H1 (cell line): ENCODE results near the gene MTRFR. TPM values are rescaled to one million over a fixed set of nuclear protein-coding genes. Genes with fewer than 3 reads are reported as not detected.

Source experiments
- CTCF ChIA-PET: fragments of 300-600 bp; sonication (Branson Sonifier 250); formaldehyde crosslinking; loops from one replicate; lab custom pipeline; 2021; ENCODE audit not compliant: partially characterized antibody; lab: Charles Lee
- POLR2A ChIA-PET: fragments of 300-600 bp; sonication (Branson Sonifier 250); formaldehyde crosslinking; loops from one replicate; lab custom pipeline; 2021; ENCODE audit warnings: inconsistent platforms; ENCODE audit not compliant: partially characterized antibody; lab: Charles Lee
- DNase-seq, 2 experiments: peaks; one replicate each; pipeline versions ENCODE4 v3.0.0 to v3.0.0-alpha.2; 2010 to 2022; ENCODE audit warnings: low spot score in 2 of 2, low read depth in 1 of 2, mixed read lengths in 1 of 2
- FAIRE-seq: peaks from 2 replicates; lab custom pipeline; 2011; peaks lifted over from hg19 to GRCh38; lab: Jason Lieb, UNC
- H2AFZ ChIP-seq: 2 replicates; pipeline ENCODE4 v1.8.1; 2012; ENCODE audit warnings: low read length, inconsistent platforms
- H2AK5ac ChIP-seq: 2 replicates; pipeline ENCODE4 v1.6.1; 2013; ENCODE audit warnings: low read depth, low read length
- H2BK120ac ChIP-seq: replicated peaks from 2 replicates; pipeline ENCODE3; 2013; ENCODE audit warnings: low read depth, low read length, inconsistent platforms
- H2BK12ac ChIP-seq: 2 replicates; pipeline ENCODE4 v1.6.1; 2013; ENCODE audit warnings: low read depth, low read length
- H2BK15ac ChIP-seq: 2 replicates; pipeline ENCODE4 v1.6.1; 2013; ENCODE audit warnings: low read length
- H2BK20ac ChIP-seq: 2 replicates; pipeline ENCODE4 v1.6.1; 2013; ENCODE audit warnings: low read length
- H2BK5ac ChIP-seq: 2 replicates; pipeline ENCODE4 v1.6.1; 2013; ENCODE audit warnings: low read depth, low read length
- H3K14ac ChIP-seq: 2 replicates; pipeline ENCODE4 v1.6.1; 2013; ENCODE audit warnings: inconsistent platforms; ENCODE audit not compliant: insufficient read length
- H3K18ac ChIP-seq: 2 replicates; pipeline ENCODE4 v1.6.1; 2013; ENCODE audit warnings: low read length; ENCODE audit errors: extremely low read depth
- H3K23ac ChIP-seq: 2 replicates; pipeline ENCODE4 v1.6.1; 2013; ENCODE audit warnings: inconsistent platforms; ENCODE audit not compliant: insufficient read length
- H3K23me2 ChIP-seq: 2 replicates; pipeline ENCODE4 v1.6.1; 2013; ENCODE audit warnings: low read depth, low read length
- H3K27ac ChIP-seq: 2 replicates; pipeline ENCODE4 v1.6.1; 2011; ENCODE audit warnings: low read depth, low read length, inconsistent platforms
- H3K27me3 ChIP-seq, 4 experiments: replicated peaks in 1 of 4; 1 replicate in 1 of 4; 2 replicates in 3 of 4; pipeline versions ENCODE4 v1.6.1 to v1.8.1; 2011 to 2013; ENCODE audit warnings: low read length in 3 of 4, mild to moderate bottlenecking in 3 of 4, inconsistent platforms in 2 of 4, mixed read lengths in 2 of 4, moderate library complexity in 1 of 4; ENCODE audit not compliant: control insufficient read depth in 3 of 4, insufficient read depth in 3 of 4; ENCODE audit errors: extremely low read depth in 1 of 4
- H3K36me3 ChIP-seq, 4 experiments: 2 replicates each; pipeline versions ENCODE4 v1.6.1 to v1.8.1; 2011 to 2013; ENCODE audit warnings: mild to moderate bottlenecking in 4 of 4, low read length in 3 of 4, moderate library complexity in 2 of 4, control low read depth in 1 of 4, inconsistent platforms in 1 of 4; ENCODE audit not compliant: insufficient read depth in 4 of 4, control insufficient read depth in 2 of 4
- H3K4ac ChIP-seq: replicated peaks from 2 replicates; pipeline ENCODE3; 2013; ENCODE audit warnings: low read length, low read depth, mixed read lengths, inconsistent platforms; ENCODE audit not compliant: insufficient read length
- H3K4me1 ChIP-seq, 4 experiments: replicated peaks in 1 of 4; 1 replicate in 1 of 4; 2 replicates in 3 of 4; pipeline versions ENCODE4 v1.6.1 to v1.8.1; 2011 to 2013; ENCODE audit warnings: low read length in 3 of 4, inconsistent platforms in 2 of 4, mixed read lengths in 1 of 4; ENCODE audit not compliant: insufficient read depth in 4 of 4, control insufficient read depth in 3 of 4
- H3K4me2 ChIP-seq, 2 experiments: 2 replicates each; pipeline versions ENCODE4 v1.6.1 to v1.8.1; 2011 to 2013; ENCODE audit warnings: low read depth in 2 of 2, low read length in 2 of 2, control low read depth in 1 of 2, inconsistent platforms in 1 of 2, mild to moderate bottlenecking in 1 of 2; ENCODE audit not compliant: insufficient read depth in 1 of 2
- H3K4me3 ChIP-seq, 4 experiments: fragments of 200-600, 300-600 bp in 1 of 4; sonication (generic), shearing (Covaris generic), sonication (Bioruptor Twin) in 1 of 4; 2 replicates each; pipeline versions ENCODE4 v1.5.1 to v1.8.1; 2011 to 2016; ENCODE audit warnings: low read length in 4 of 4, low read depth in 3 of 4, control low read depth in 2 of 4, inconsistent platforms in 2 of 4, mild to moderate bottlenecking in 2 of 4, mixed read lengths in 1 of 4, moderate library complexity in 1 of 4; ENCODE audit not compliant: insufficient read depth in 2 of 4; ENCODE audit errors: extremely low read depth in 1 of 4
- H3K56ac ChIP-seq: replicated peaks from 2 replicates; pipeline ENCODE3; 2013; ENCODE audit warnings: low read depth, mild to moderate bottlenecking, mixed read lengths, low read length, inconsistent platforms; ENCODE audit not compliant: insufficient read length
- H3K79me1 ChIP-seq: 2 replicates; pipeline ENCODE4 v1.6.1; 2013; ENCODE audit warnings: low read depth, low read length, control low read depth
- H3K79me2 ChIP-seq, 2 experiments: 2 replicates each; pipeline versions ENCODE4 v1.6.1 to v1.8.1; 2012 to 2013; ENCODE audit warnings: low read length in 2 of 2, mild to moderate bottlenecking in 2 of 2, inconsistent platforms in 1 of 2; ENCODE audit not compliant: insufficient read depth in 2 of 2, control insufficient read depth in 1 of 2
- H3K9ac ChIP-seq, 4 experiments: replicated peaks in 1 of 4; 1 replicate in 1 of 4; 2 replicates in 3 of 4; pipeline versions ENCODE4 v1.6.1 to v1.8.1; 2011 to 2013; ENCODE audit warnings: low read depth in 3 of 4, low read length in 3 of 4, control low read depth in 2 of 4, mild to moderate bottlenecking in 2 of 4, moderate library complexity in 2 of 4, inconsistent platforms in 1 of 4; ENCODE audit errors: extremely low read depth in 1 of 4
- H3K9me3 ChIP-seq, 2 experiments: 2 replicates each; pipeline versions ENCODE4 v1.6.1 to v1.8.1; 2012 to 2013; ENCODE audit warnings: mild to moderate bottlenecking in 2 of 2, moderate library complexity in 2 of 2, control low read depth in 1 of 2, inconsistent platforms in 1 of 2, low read depth in 1 of 2, low read length in 1 of 2, mixed read lengths in 1 of 2; ENCODE audit not compliant: insufficient read depth in 2 of 2
- H4K20me1 ChIP-seq, 2 experiments: replicated peaks in 1 of 2; 2 replicates each; pipeline versions ENCODE3 to v1.8.1; 2011 to 2013; ENCODE audit warnings: inconsistent platforms in 2 of 2, low read length in 2 of 2, mild to moderate bottlenecking in 1 of 2; ENCODE audit not compliant: insufficient read depth in 2 of 2, control insufficient read depth in 1 of 2
- H4K5ac ChIP-seq: 2 replicates; pipeline ENCODE4 v1.6.1; 2013; ENCODE audit warnings: low read length, low read depth, mixed read lengths, inconsistent platforms; ENCODE audit not compliant: insufficient read length
- H4K8ac ChIP-seq: 2 replicates; pipeline ENCODE4 v1.8.0; 2013; ENCODE audit warnings: mild to moderate bottlenecking, moderate library complexity, low read length, inconsistent platforms; ENCODE audit not compliant: insufficient read depth; ENCODE audit errors: extremely low read depth
- H4K91ac ChIP-seq: replicated peaks from 2 replicates; pipeline ENCODE3; 2013; ENCODE audit warnings: low read length, mixed read lengths, inconsistent platforms; ENCODE audit not compliant: insufficient read length
- BACH1 ChIP-seq: IDR thresholded peaks from 2 replicates; pipeline ENCODE4 v1.6.1; 2012; ENCODE audit warnings: low read length, improper control_type of control experiment
- HDAC2 ChIP-seq, 2 experiments: fragments of 300-600 bp in 1 of 2; sonication (generic) in 1 of 2; IDR thresholded peaks; 2 replicates each; pipeline ENCODE4 v1.6.1; 2011 to 2012; ENCODE audit warnings: low read depth in 2 of 2, low read length in 2 of 2, mild to moderate bottlenecking in 2 of 2, moderate library complexity in 2 of 2, borderline replicate concordance in 1 of 2, inconsistent platforms in 1 of 2
- WGBS, 2 experiments: shearing (Covaris generic) in 1 of 2; methylation state at CpG; one replicate each; pipeline versions ENCODE4 v1.1.6 to v1.1.7; 2013 to 2015; ENCODE audit warnings: low lambda C conversion rate in 2 of 2, mixed read lengths in 2 of 2, inconsistent platforms in 1 of 2, low coverage in 1 of 2, missing lambda C conversion rate in 1 of 2; ENCODE audit not compliant: insufficient replicate concordance in 2 of 2, insufficient coverage in 1 of 2, insufficient read length in 1 of 2; ENCODE audit errors: extremely low coverage in 1 of 2, missing lambda C conversion rate in 1 of 2; 5-methylcytosine and 5-hydroxymethylcytosine counted together
- polyA plus RNA-seq, 7 experiments: library from polyadenylated mRNA; depleted of rRNA in 3 of 7; stranded (reverse) in 5 of 7; unstranded in 2 of 7; fragments of >200 nt in 5 of 7; fragments of 200-250 nt in 2 of 7; gene quantifications; 1 replicate in 5 of 7; 2 replicates in 1 of 7; 4 replicates in 1 of 7; pipeline versions ENCODE4 v1.2.1 to v1.2.3, GENCODE V29; 2011 to 2013; ENCODE audit warnings: missing spikeins in 2 of 7, mixed read lengths in 2 of 7
- total RNA-seq: library from RNA; stranded (reverse); fragmentation: NEBNext Ultra II Directional; extraction: Animal tissue kit (Norgen Biotek cat#: 25700); gene quantifications from 2 replicates; pipeline ENCODE4 v1.2.1, GENCODE V29; 2021

The MTRFR gene
- total and polyA plus RNA-seq, 2 of the 8 experiments (the other 6 are each of a cell fraction or from before 2014, with no cell fraction given) = 9.2 to 12.9 TPM

- H3K9ac ChIP-seq = no peak overlapping the region
- H3K27me3 ChIP-seq = no peaks in the 10 kb centered on the region
- no peaks in the 10 kb centered on the region for H3K4me1 ChIP-seq
- no peak overlapping the region for H3K18ac ChIP-seq
- H3K27ac ChIP-seq = no peak overlapping the region
- no peaks in the 10 kb centered on the region; the same call in 1 of the 2 replicates for H3K79me1 ChIP-seq
- H3K9me3 ChIP-seq = no peaks in the 10 kb centered on the region
- H2AFZ ChIP-seq = no peak overlapping the region
- H2BK15ac ChIP-seq = no peak overlapping the region
- H4K5ac ChIP-seq = no peak overlapping the region
- H2BK5ac ChIP-seq = no peak overlapping the region
- no peak overlapping the region for H4K91ac ChIP-seq
- H2AK5ac ChIP-seq = no peak overlapping the region
- ChIA-PET POLR2A (no interaction called here), CTCF (interaction anchor here (0.7 to 1.0 kb wide), 2 partner anchors 18 to 510 kb away, joined by 3 read pairs; no protein-coding TSS in a partner anchor)
- FAIRE-seq (no peak), DNase-seq (no peak)
- H4K8ac ChIP-seq = no peak overlapping the region
- peaks cover 0 to 3% of the 10 kb centered on the region in 2 experiments for H4K20me1 ChIP-seq
- no peaks in the 10 kb centered on the region for H3K23me2 ChIP-seq
- H3K14ac ChIP-seq = no peak overlapping the region
- H3K36me3 ChIP-seq = peaks cover 22 to 80% (median 64%) of the 10 kb centered on the region in 4 experiments
- WGBS, 2 experiments = 100% methylated on average over 3 of the region's 3 CpGs; no CpG with 5 or more reads in 1 of the 2 experiments
- H3K4me2 ChIP-seq = no peak overlapping the region
- no peak overlapping the region for H2BK20ac ChIP-seq
- H3K4ac ChIP-seq = no peak overlapping the region
- no peak overlapping the region for H3K23ac ChIP-seq
- H3K56ac ChIP-seq = no peak overlapping the region
- no peak overlapping the region for H2BK120ac ChIP-seq
- no peak for TF ChIP-seq BACH1
- no peak for TF ChIP-seq HDAC2 (IDR thresholded peaks at IDR 0.05; ENCODE audit: borderline replicate concordance in 1 of 2, low read depth in 2 of 2, low read length in 2 of 2)
- no peak overlapping the region for H2BK12ac ChIP-seq
- no peak overlapping the region for H3K4me3 ChIP-seq
- no peaks in the 10 kb centered on the region for H3K79me2 ChIP-seq
Observed at GRCh38 chr12:123305136-123305535, 71.9 kb downstream of the MTRFR start.
